Vagina (tissue), 2 donors: Measurements from ENCODE around the gene ERBB4. TPM values are rescaled to one million over a fixed set of nuclear protein-coding genes. Genes with fewer than 3 reads are reported as not detected.
"Not testable (repeated sequence)": the region's sequence is repeated elsewhere in the genome, so short reads cannot be mapped to it uniquely, and the experiment has no call there.

Experiments
- DNase-seq, 2 donors: peaks; one replicate each; pipeline ENCODE4 v3.0.0-alpha.2; 2017; ENCODE audit errors: extremely low spot score in 2 of 2
- H3K27ac ChIP-seq: fragments of 200-600 bp; sonication (generic); one replicate; pipeline ENCODE4 v1.5.1; 2019
- H3K27me3 ChIP-seq: fragments of 200-600 bp; sonication (generic); one replicate; pipeline ENCODE4 v1.5.1; 2019
- H3K36me3 ChIP-seq, 2 donors: fragments of 200-600 bp; sonication (generic); one replicate each; pipeline ENCODE4 v1.5.1; 2017 to 2019
- H3K4me1 ChIP-seq: fragments of 200-600 bp; sonication (generic); one replicate; pipeline ENCODE4 v1.5.1; 2019
- H3K4me3 ChIP-seq, 2 donors: fragments of 200-600 bp; sonication (generic); 1 replicate in 1 of 2; 2 replicates in 1 of 2; pipeline ENCODE4 v1.5.1; 2016 to 2019
- H3K9me3 ChIP-seq: fragments of 200-600 bp; sonication (generic); one replicate; pipeline ENCODE4 v1.5.1; 2019
- CTCF ChIP-seq, 3 experiments: fragments of 450-650 bp in 2 of 3; fragments of 200-600 bp in 1 of 3; sonication (generic) in 1 of 3; IDR thresholded peaks; one replicate each; pipeline ENCODE4 v1.5.1; 2017 to 2019; ENCODE audit warnings: antibody characterized with exemption in 3 of 3, mild to moderate bottlenecking in 2 of 3, moderate library complexity in 2 of 3
- POLR2A ChIP-seq, 2 donors: fragments of 450-650 bp; IDR thresholded peaks; one replicate each; pipeline ENCODE4 v1.6.1; 2017; ENCODE audit warnings: antibody characterized with exemption in 2 of 2, mild to moderate bottlenecking in 2 of 2, moderate library complexity in 2 of 2
- POLR2AphosphoS5 ChIP-seq, 2 donors: sonication (generic); formaldehyde crosslinking; IDR thresholded peaks; one replicate each; pipeline ENCODE4 v1.9.0; 2017; ENCODE audit warnings: antibody characterized with exemption in 2 of 2, mild to moderate bottlenecking in 2 of 2, low read depth in 1 of 2; ENCODE audit not compliant: insufficient read depth in 1 of 2
- intact Hi-C: fragments of 100-400 bp; cut with DNase I; formaldehyde crosslinking; loops from one replicate; pipeline ENCODE4 v1.15.1; 2023
- total RNA-seq: library from RNA; depleted of rRNA; stranded (reverse); fragments of >200 nt; gene quantifications from one replicate; pipeline ENCODE4 v1.2.3, GENCODE V29; 2016

The ERBB4 gene
- total RNA-seq, 1 donor from 2014 or later = 0.25 TPM

DNA sequence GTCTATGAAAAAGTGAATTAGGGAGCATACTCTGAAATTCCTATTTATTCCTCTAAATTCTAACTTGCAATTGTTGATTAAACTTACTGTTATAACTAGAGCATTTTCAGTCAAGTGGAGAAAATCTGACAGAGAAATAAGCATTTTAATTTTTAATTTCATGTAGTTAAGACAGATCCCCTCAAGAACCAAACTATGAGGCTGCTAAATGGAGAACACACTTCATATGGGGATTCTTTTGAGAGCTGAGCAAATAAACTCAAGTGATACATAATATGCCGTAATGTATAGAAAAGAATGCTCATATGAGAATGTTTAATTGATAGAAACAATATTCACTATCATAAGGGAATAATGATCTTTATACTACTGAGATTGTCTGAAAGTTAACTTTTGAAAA lies 340.8 kb downstream of the ERBB4 start:
- intact Hi-C loops = no loop called here
- Histone ChIP-seq H3K36me3 (no peaks in the 10 kb centered on the region), H3K4me3 (no peak overlapping the region), H3K27me3 (no peaks in the 10 kb centered on the region), H3K4me1 (no peaks in the 10 kb centered on the region), H3K9me3 (no peaks in the 10 kb centered on the region), H3K27ac (no peak overlapping the region)
- TF ChIP-seq POLR2A (IDR thresholded peaks at IDR 0.05) (no peak), CTCF (IDR thresholded peaks at IDR 0.05) (no peak), POLR2AphosphoS5 (IDR thresholded peaks at IDR 0.05; ENCODE audit: insufficient read depth in 1 of 2, low read depth in 1 of 2) (no peak)
- DNase-seq = no peak

DNA sequence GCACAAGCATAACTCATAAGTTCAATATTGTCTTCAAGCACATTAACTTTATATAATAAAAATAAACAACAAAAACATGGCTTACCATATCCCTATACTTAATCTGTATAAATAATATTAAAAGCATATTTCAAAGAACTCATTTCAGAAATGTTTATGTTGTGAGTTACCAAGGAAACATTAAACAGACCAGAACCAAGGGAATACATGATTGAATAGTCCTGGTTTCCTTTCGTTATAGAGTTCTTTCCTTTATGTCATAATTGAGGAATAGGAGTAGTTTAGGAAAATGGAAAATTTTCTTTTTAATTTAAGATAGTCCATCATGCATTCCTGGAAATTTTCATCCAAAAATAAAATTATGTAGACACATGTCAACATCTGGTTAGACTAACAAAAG lies 343.0 kb downstream of the ERBB4 start:
- intact Hi-C loops = no loop called here
- H3K36me3 ChIP-seq = no peaks in the 10 kb centered on the region

GRCh38 chr2:212194396-212194795 lies 344.2 kb downstream of the ERBB4 start:
- no peak overlapping the region for H3K27ac ChIP-seq
- intact Hi-C loops = no loop called here
- H3K4me1 ChIP-seq = no peaks in the 10 kb centered on the region
- no peak for DNase-seq
- no peak for TF ChIP-seq CTCF (IDR thresholded peaks at IDR 0.05)
- TF ChIP-seq POLR2AphosphoS5 (IDR thresholded peaks at IDR 0.05; ENCODE audit: insufficient read depth in 1 of 2, low read depth in 1 of 2) = no peak
- TF ChIP-seq POLR2A (IDR thresholded peaks at IDR 0.05) = no peak
- no peak overlapping the region for H3K4me3 ChIP-seq
- no peaks in the 10 kb centered on the region for H3K27me3 ChIP-seq
- H3K9me3 ChIP-seq = no peaks in the 10 kb centered on the region
- H3K36me3 ChIP-seq = no peaks in the 10 kb centered on the region

More for the DNA sequence above, 343.0 kb downstream of the ERBB4 start:
- DNase-seq = no peak
- Histone ChIP-seq H3K27me3 (no peaks in the 10 kb centered on the region), H3K4me3 (no peak overlapping the region), H3K4me1 (no peaks in the 10 kb centered on the region), H3K9me3 (no peaks in the 10 kb centered on the region), H3K27ac (no peak overlapping the region)
- TF ChIP-seq POLR2AphosphoS5 (IDR thresholded peaks at IDR 0.05; ENCODE audit: insufficient read depth in 1 of 2, low read depth in 1 of 2) (no peak), CTCF (IDR thresholded peaks at IDR 0.05) (no peak), POLR2A (IDR thresholded peaks at IDR 0.05) (no peak)

GRCh38 chr2:212193803-212194202 lies 344.8 kb downstream of the ERBB4 start:
- Histone ChIP-seq H3K4me1 (no peaks in the 10 kb centered on the region), H3K36me3 (no peaks in the 10 kb centered on the region), H3K27ac (no peak overlapping the region), H3K4me3 (no peak overlapping the region), H3K27me3 (no peaks in the 10 kb centered on the region), H3K9me3 (no peaks in the 10 kb centered on the region)
- DNase-seq = no peak
- TF ChIP-seq POLR2AphosphoS5 (IDR thresholded peaks at IDR 0.05; ENCODE audit: insufficient read depth in 1 of 2, low read depth in 1 of 2) (no peak), CTCF (IDR thresholded peaks at IDR 0.05) (no peak), POLR2A (IDR thresholded peaks at IDR 0.05) (no peak)
- intact Hi-C loops = no loop called here

GRCh38 chr2:212193056-212193455 lies 345.5 kb downstream of the ERBB4 start:
- no peaks in the 10 kb centered on the region for H3K27me3 ChIP-seq
- no peak for DNase-seq
- intact Hi-C loops = no loop called here
- H3K4me3 ChIP-seq = no peak overlapping the region
- no peak overlapping the region for H3K27ac ChIP-seq
- no peaks in the 10 kb centered on the region for H3K36me3 ChIP-seq
- no peak for TF ChIP-seq POLR2AphosphoS5 (IDR thresholded peaks at IDR 0.05; ENCODE audit: insufficient read depth in 1 of 2, low read depth in 1 of 2)
- no peak for TF ChIP-seq POLR2A (IDR thresholded peaks at IDR 0.05)
- no peak for TF ChIP-seq CTCF (IDR thresholded peaks at IDR 0.05)
- no peaks in the 10 kb centered on the region for H3K9me3 ChIP-seq
- H3K4me1 ChIP-seq = no peaks in the 10 kb centered on the region

DNA sequence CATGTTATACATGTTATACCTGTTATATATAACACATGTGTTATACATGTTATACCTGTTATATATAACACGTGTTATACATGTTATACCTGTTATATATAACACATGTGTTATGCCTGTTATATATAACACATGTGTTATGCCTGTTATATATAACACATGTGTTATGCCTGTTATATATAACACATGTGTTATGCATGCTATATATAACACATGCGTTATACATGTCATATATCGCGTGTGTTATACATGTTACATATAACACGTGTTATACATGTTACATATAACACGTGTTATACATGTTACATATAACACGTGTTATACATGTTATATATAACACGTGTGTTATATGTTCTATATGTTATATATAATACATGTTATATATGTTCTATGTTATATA lies 347.2 kb downstream of the ERBB4 start:
- intact Hi-C loops = not testable (repeated sequence)

More for the DNA sequence above, 347.2 kb downstream of the ERBB4 start:
- H3K4me1 ChIP-seq, H3K27ac ChIP-seq, H3K27me3 ChIP-seq, H3K36me3 ChIP-seq, DNase-seq, H3K4me3 ChIP-seq, H3K9me3 ChIP-seq: not testable (repeated sequence)
